Subcutaneous adipose tissue (tissue), 4 donors: ENCODE data around the gene ARMC9. TPM values are rescaled to one million over a fixed set of nuclear protein-coding genes. Genes with fewer than 3 reads are reported as not detected.

Source experiments
- CTCF ChIP-seq: fragments of 450-650 bp; IDR thresholded peaks from one replicate; pipeline ENCODE4 v1.5.1; 2016; ENCODE audit warnings: low read depth, mild to moderate bottlenecking, control low read depth, antibody characterized with exemption, moderate library complexity
- total RNA-seq, 4 donors: library from RNA; depleted of rRNA; stranded (reverse); fragments of >200 nt; gene quantifications; one replicate each; pipeline ENCODE4 v1.1.0, GENCODE V29; 2016

Gene ARMC9
- total RNA-seq, 4 donors from 2014 or later, result 0.98 to 16.5 (median 4.6) TPM

DNA sequence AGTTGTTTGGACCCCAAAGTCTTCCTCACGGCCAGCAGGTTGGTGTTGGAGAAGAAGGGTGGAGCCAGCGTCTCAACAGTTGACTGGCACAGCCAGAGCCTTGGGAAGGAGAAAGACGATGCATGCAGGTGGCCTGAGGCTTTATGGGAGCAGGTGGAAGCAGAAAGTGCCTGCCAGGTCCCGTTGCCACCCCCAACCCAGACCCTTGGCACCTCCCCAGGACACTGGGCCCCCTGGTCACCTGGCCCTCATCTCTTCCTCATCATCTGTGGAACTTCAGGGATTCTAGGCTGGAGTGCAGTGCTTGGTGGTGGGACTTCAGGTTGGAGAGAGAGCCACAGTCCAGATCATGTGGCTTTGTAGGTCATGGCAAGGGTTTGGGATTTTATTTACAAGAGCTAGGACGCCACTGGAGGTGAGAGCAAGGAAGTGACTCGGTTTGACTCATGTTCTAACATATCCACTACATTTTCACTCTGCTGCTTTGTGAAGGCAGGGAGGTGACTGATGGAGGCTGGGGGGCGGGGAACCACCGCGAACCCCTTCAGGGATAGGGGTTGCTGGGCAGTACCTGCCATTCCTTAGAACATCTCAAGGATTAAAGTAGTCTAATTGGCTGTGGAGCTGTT is 134.6 kb downstream of the ARMC9 start:
- TF ChIP-seq CTCF, result no peak

- TF ChIP-seq CTCF, result no peak
These were observed 135.9 kb downstream of the ARMC9 start for GRCh38 chr2:231334179-231334930.

DNA sequence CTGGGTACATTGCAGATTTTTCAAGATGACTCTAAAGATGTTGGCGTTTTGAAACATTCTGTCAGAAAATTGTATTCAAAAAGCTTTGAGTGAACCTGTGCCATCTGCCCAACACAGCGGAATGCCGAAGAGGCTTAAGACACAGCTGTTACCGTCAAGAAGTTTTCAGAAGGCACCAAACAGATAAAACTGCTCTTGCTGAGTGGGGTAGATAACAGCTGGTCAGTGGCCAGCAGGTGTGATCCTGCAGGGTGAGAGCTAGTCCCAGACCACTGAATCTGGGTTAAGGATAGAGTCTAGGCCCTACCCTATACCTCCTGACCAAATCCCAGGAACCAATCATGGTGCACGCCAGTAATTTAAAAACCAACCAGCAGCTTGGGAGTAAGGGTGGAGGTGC is 136.6 kb downstream of the ARMC9 start:
- TF ChIP-seq CTCF, result no peak

DNA sequence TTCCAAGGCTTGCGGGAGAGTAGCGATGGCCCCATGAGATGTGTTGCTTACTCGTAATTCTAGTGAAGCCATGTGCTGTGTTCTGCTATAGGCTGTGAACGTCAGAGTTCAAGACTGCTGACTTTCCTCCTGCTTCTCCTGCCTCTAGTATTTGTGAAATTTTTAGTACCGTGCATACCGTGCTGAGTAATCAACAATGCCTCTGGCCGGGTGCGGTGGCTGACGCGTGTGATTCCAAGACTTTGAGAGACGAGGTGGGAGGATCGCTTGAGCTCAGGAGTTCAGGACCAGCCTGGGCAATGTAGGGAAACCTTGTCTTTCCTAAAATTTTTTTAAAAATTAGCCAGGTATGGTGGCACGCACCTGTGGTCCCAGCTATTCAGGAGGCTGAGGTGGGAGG is 137.2 kb downstream of the ARMC9 start:
- no peak for TF ChIP-seq CTCF

DNA sequence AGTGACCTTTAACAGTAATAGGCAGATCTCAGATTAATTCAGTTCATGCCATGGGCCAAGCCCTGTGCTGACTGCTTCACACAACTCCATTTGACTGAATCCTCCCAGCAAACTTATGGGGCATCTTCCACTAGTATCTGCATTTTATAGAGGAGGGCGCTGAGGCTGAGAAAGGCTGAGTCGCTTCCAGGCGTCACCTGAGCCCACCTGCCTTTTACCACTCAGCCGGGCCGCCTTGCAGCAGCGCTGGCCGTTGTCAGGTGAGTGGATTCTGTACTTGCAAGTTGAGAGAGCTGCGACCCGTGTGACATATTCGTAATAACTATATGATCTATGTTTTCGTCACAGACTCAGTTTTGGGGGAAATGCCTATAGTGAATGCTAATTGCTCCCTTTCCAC is 137.8 kb downstream of the ARMC9 start:
- no peak for TF ChIP-seq CTCF

DNA sequence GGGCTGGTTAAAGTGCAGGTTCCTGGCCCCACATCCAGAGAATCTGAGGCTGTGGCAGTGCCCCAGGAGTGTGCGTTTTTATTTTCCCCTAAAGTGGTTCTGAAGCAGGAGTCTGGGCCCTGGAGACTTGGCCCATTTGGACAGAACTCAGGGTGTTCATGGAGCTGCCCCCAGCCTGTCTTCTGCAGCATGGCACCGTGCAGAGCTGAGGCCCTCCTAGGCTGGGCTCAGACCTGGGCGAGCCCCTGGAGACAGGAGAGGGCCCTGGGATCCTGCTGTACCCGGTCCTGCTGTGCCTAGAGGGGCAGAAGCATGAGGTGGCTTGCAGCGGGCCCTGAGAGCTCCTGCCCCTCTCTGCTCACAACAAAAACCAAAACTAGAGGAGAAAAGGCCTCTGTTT is 138.3 kb downstream of the ARMC9 start:
- TF ChIP-seq CTCF, result no peak

DNA sequence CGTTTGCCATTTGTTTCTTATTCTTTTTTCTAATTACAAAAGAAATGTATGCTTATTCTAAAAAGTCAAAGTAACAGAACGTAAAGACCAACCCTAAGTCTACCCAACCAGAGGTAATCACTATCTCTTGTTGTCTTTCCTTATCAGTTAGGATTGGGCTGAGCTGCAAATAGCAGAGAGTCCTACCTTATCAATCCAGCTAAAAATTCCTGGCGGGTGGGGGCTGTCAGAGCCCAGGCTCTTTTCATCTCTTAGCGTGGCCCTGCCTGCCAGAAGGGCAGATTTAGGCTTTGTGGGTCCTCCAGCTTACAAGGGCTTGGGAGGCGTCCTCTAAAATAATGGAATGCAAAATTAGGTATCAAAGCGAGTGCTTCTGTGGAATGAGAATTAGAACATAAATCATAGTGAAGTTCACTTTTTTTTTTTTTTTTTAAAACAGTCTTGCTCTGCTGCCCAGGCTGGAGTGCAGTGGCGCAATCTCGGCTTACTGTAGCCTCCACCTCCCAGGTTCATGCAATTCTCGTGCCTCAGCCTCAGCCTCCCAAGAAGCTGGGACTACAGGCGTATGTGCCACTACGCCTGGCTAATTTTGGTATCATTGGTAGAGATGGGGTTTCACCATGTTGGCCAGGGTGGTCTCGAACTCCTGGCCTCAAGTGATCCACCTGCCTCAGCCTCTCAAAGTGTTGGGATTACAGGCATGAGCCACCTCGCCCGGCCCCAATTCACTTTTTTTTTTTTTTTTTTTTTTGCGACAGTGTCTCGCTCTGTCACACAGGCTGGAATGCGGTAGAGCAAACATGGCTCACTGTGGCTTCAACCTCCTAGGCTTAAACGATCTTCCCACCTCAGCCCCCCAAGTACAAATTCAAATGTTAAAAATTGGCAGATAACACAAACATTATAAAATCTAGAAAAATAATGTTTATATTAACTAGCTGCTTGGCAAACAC is 139.7 kb downstream of the ARMC9 start:
- TF ChIP-seq CTCF, result no peak
